COR-L47 (cell line): ENCODE results near the gene CALM3.
"Not testable (repeated sequence)": the region's sequence is repeated elsewhere in the genome, so short reads cannot be mapped to it uniquely, and the experiment has no call there.

ENCODE experiments used
- DNase-seq: peaks from one replicate; lab custom pipeline; 2025; lab: John Stamatoyannopoulos, UW

CALM3 gene

GRCh38 chr19:46601318-46602224 lies at the start of gene CALM3:
Gene CALM3 (plus strand): TSS chr19:46601330. CDS start chr19:46601435, 105 bp downstream.
- no peak for DNase-seq

- no peak for DNase-seq
These were observed 48.2 kb upstream of the CALM3 start for GRCh38 chr19:46552891-46553290.

- DNase-seq: no peak
These were observed 47.0 kb upstream of the CALM3 start for GRCh38 chr19:46554161-46554560.

- no peak for DNase-seq
These were observed 45.4 kb upstream of the CALM3 start for GRCh38 chr19:46555628-46556280.

- DNase-seq: not testable (repeated sequence)
These were observed 44.7 kb upstream of the CALM3 start for GRCh38 chr19:46556471-46556870.

GRCh38 chr19:46559203-46559602 lies 41.9 kb upstream of the CALM3 start:
- DNase-seq: no peak

GRCh38 chr19:46559675-46560074 lies 41.5 kb upstream of the CALM3 start:
- not testable (repeated sequence) for DNase-seq

GRCh38 chr19:46564701-46565100 lies 36.4 kb upstream of the CALM3 start:
- DNase-seq: no peak

- DNase-seq: peak; percentile 9
These were observed 29.6 kb upstream of the CALM3 start for GRCh38 chr19:46571495-46571894.

GRCh38 chr19:46573679-46574498 lies 27.2 kb upstream of the CALM3 start:
- DNase-seq: no peak

- DNase-seq: no peak
These were observed 26.6 kb upstream of the CALM3 start for GRCh38 chr19:46574533-46574932.

GRCh38 chr19:46578450-46578849 lies 22.7 kb upstream of the CALM3 start:
- DNase-seq: no peak

- no peak for DNase-seq
These were observed 21.7 kb upstream of the CALM3 start for GRCh38 chr19:46579361-46579879.

GRCh38 chr19:46580247-46580646 lies 20.9 kb upstream of the CALM3 start:
- DNase-seq: no peak

GRCh38 chr19:46585539-46585938 lies 15.6 kb upstream of the CALM3 start:
- no peak for DNase-seq

GRCh38 chr19:46586294-46586693 lies 14.8 kb upstream of the CALM3 start:
- no peak for DNase-seq

GRCh38 chr19:46587861-46588260 lies 13.3 kb upstream of the CALM3 start:
- DNase-seq: no peak

- DNase-seq: no peak
These were observed 9.9 kb upstream of the CALM3 start for GRCh38 chr19:46591254-46591653.

GRCh38 chr19:46591870-46592269 lies 9.3 kb upstream of the CALM3 start:
- DNase-seq: no peak

GRCh38 chr19:46596008-46596407 lies 5.1 kb upstream of the CALM3 start:
- no peak for DNase-seq

GRCh38 chr19:46598372-46598917 lies 2.7 kb upstream of the CALM3 start:
- no peak for DNase-seq
